ENCODE measurements around the gene MMP17.

GRCh38 chr12:131836714-131837397, 8.7 kb downstream of the MMP17 start:
- TF ChIP-seq POLR2A (IDR thresholded peaks at IDR 0.05; ENCODE audit: low read length) (no peak), GATA1 (IDR thresholded peaks at IDR 0.05; ENCODE audit: low read depth, low read length) (no peak)

Data from erythroblast (primary cell).